IPS-18c (cell line): ENCODE measurements around the gene RIOX2.
"Not testable (repeated sequence)": the region's sequence is repeated elsewhere in the genome, so short reads cannot be mapped to it uniquely, and the experiment has no call there.

Experiments
- H3K4me3 ChIP-seq: 2 replicates; pipeline ENCODE4 v1.7.0; 2013; ENCODE audit warnings: low read depth, mild to moderate bottlenecking, low read length, moderate library complexity; ENCODE audit not compliant: insufficient read depth
- H3K9me3 ChIP-seq: one replicate; pipeline ENCODE4 v1.6.1; 2013; ENCODE audit warnings: mild to moderate bottlenecking, low read length, moderate library complexity; ENCODE audit not compliant: control insufficient read depth, insufficient read depth

RIOX2 gene

DNA sequence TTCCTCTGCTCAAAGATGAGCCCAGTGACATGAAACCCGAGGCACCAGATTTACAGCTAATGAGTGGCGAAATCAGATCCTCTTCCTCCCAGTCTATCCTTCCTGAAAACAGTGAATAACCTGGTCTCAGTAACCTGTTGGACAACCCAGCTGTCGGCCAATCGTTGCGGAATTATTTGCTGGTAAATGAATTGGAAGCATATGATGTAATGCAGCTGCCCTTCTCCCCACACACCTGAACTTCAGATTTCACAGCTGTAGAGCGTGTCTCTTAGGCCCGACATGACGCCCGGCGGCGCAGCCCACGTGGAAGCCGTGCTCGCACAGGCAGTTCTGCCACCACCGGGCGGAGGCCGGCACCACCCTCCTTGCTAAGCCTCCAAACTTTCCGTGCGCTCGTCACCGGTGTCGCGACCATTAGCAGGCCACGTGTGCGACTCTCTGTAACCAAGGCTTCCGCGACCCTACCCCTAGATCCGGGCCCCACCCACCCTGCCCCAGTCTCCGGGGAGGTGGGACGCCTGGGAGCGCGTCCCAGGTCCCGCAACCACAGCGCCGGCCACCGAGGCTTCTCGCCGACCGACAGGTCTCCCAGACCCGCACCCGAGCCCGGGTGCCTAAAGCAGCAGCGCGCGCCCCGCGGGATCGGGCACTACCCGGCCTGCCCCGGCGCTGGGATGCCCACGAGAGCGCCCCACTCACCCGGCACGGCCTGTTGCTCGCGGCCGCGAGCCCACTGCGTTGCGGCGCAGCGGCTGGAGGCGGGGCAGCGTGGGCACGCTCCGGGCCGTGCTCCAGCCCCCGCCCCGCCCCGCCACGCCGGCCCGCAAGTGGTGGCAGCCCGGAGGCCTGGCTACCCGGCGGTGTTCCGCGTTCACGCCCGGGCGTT lies at the start of gene RIOX2:
Gene RIOX2, minus strand, starts transcription at position 753 of the 889 bp plus-strand sequence. CDS start 4,838 bp downstream, outside the sequence.
- Histone ChIP-seq H3K4me3 (peak within 1 kb of the TSS; percentile 53), H3K9me3 (no peaks in the 10 kb centered on the region)

DNA sequence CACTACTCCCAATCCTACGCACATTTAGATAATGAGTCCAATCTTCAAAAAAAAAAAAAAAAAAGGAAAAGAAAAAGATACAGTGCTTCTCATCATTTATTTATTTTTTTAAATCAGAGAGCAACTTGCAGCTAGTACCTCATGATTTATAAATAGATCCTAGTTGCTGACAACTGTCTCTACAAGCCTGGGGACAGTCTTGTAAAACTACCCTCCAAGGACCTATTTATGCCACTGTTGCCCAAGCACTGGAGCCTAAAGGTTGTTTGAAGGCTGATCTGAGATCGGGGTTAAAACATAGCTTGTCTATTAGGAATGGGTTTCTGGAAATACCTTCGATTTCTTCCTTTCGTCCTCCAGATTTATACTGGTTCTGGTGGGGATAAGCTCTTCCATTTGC lies 48.2 kb upstream of the RIOX2 start:
- Histone ChIP-seq H3K4me3 (no peak overlapping the region), H3K9me3 (no peaks in the 10 kb centered on the region)

DNA sequence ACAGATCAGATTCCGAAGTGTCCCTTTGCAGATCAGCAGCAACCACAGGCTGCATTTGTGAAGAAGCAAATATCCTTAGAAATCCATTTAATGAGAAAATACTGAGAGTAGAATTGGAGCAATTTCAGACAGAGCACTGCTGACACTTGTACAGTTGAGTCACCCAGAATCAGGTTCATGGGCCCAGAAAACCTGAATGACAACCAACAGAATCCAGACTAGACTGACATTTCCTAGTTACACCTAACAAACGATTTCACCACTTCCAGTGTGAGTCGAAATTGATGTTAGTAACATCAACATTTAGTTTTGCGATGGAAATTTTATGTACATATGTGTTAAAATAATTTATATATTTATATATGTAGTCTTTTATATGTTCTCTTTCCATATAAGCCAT lies 46.1 kb upstream of the RIOX2 start:
- no peak overlapping the region for H3K4me3 ChIP-seq
- no peaks in the 10 kb centered on the region for H3K9me3 ChIP-seq

DNA sequence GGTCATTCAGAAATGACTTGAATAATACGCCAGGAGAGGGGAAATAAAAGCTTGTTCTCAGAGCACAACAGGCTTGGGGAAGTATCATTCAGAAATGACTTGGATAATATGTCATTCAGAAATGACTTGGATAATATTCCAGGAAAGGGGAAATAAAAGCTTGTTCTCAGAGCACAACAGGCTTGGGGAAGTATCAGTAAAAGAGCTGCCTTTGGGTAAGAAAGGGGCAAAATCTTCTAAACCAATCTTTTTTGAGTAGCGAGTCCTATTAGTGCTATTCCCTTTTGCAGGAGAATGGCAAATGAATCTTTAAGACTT lies 42.0 kb upstream of the RIOX2 start:
- no peak overlapping the region for H3K4me3 ChIP-seq
- H3K9me3 ChIP-seq, result no peaks in the 10 kb centered on the region

DNA sequence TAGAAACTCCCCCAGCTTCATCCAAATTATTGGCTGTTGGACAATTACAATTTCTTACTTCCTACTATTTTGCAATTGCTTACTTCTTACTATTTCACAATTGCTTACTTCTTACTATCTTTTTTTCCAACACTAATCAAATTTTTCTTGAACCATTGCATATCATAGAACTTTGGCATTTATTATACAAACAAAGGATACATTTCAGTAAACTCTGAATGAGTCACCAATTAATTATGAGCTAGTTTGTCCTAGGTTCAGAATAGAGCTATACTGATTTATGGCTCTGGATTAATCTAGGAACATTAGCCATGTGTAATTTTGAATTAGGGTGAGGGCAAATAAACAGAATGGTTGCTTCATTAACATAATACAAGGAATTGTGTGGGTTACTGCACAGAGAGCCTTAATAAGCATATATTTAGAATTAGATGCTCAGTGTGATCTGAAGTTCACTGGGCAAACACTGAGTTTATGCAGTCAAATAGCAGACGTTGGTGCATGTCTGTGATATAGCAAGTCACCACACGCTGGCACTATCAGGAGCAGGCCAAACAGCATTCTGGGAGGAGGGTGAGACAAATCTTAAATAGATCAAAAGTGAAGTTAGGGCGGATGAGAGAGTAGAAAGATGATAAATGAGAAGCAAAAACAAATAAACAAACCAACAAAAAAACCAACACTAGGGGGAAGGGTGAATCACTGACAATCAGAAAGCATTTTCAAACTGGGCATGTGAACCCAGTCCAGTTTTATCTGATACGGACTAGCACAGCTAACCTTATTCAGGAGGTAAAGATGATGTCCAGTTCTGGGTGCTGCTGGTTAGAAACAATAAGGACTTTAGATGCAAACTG lies 41.4 kb upstream of the RIOX2 start:
- Histone ChIP-seq H3K9me3 (no peaks in the 10 kb centered on the region), H3K4me3 (no peak overlapping the region)

DNA sequence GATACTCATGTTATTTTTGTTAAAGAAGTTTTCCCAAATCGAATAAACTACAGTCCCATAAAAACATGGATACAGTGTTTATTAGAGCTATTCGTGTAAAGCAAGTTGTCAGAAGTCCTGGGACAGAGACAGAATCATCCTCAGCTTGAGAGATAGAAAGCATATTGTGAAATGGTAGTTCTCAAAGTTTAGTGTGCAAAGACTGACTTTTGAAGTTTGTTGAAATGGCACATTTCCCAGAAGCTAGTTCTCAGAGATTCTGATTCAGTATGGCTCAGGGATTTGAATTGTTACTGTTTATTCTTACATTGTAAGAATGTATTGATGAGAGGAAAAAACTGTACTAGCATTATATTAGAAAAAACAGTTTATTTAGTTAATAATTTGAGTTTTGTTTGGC lies 40.7 kb upstream of the RIOX2 start:
- Histone ChIP-seq H3K9me3 (no peaks in the 10 kb centered on the region), H3K4me3 (no peak overlapping the region)

DNA sequence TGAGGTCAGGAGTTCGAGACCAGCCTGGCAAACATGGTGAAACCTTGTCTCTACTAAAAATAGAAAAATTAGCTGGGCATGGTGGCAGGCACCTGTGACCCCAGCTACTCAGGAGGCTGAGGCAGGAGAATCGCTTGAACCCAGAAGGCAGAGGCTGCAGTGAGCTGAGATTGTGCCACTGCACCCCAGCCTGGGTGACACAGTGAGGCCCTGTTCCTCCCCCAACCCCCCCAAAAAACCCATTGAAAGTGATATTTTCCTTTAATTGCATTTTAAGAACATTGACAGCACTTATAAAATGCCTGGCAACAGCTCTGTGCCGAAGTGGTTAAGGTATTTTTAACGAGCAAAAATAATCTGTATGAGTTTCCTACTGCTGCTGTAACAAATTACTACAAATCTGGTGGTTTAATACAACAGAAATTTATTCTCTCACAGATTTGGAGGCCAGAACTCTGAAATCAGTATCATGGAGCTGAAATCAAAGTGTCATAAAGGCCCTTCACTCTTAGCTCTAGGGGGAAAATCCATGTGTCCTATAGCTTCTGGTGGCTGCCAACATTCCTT lies 38.7 kb upstream of the RIOX2 start:
- not testable (repeated sequence) for H3K9me3 ChIP-seq, H3K4me3 ChIP-seq

DNA sequence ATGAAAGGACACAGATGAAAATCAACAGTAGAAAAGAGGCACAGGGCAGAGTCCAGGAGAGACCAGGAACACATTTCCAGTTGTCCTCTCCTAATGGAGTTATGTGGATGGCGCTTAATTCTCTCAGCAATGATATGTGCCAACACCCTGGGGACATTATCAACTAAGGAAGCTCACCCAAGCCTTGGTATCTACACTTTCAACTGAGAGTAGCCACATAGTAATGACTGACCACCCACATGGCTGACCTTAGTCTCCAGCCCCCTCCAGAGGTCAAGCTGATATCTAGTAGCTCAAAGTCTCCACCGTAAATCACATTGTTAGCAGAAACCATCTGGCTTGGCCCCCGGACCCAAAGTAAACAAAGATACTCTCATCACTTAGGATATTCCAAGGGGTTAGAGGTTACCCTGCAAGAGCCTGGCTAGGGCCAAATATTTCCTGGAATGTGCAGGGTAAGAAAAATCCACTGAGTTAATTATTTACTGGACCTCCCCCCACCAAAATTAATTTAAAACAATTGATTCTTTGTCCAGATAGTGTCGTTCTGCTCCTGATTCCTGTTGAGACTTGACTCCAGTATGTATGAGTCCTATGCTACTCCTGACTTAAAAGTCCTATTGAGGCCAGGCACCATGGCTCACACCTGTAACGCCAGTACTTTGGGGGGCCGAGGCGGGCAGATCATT lies 38.1 kb upstream of the RIOX2 start:
- H3K4me3 ChIP-seq, result no peak overlapping the region
- no peaks in the 10 kb centered on the region for H3K9me3 ChIP-seq

DNA sequence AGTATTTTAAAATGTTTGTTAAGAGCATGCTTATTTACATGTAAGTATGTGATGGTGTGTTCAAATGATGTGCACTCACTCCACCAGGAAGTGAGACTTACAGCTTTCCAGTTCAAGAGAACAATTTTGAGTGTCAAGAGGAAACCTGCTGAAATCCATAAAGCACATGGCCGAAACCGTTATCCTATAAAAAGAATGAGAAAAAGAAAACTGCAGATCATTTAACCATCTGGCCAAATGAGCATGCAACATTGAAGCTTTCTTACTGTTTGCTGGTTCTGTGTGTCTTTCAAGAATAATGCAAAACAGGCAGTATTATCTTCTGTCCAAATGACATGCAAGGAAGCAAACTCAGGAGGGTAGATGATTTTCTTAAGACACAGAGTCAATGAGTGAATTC lies 36.6 kb upstream of the RIOX2 start:
- Histone ChIP-seq H3K9me3 (no peaks in the 10 kb centered on the region), H3K4me3 (no peak overlapping the region)

DNA sequence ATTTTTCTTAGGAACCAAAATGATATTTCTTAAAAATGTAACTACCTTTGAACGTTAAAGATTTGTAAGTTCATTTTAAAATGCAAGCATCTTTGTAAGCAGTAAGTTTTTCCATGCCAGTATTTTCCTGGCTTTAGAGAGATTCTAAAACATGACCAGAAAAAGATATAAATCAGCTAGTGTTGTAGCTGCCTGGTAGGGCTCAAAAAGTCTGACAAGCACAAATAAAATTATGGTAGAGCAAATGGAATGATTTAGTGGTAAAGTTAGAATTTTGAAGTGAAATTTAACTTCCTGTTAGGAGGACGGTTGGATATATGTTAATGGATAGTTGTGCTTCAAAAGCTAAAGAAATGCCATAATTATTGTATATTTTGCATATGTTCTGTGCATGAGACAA lies 33.2 kb upstream of the RIOX2 start:
- H3K4me3 ChIP-seq, result no peak overlapping the region

DNA sequence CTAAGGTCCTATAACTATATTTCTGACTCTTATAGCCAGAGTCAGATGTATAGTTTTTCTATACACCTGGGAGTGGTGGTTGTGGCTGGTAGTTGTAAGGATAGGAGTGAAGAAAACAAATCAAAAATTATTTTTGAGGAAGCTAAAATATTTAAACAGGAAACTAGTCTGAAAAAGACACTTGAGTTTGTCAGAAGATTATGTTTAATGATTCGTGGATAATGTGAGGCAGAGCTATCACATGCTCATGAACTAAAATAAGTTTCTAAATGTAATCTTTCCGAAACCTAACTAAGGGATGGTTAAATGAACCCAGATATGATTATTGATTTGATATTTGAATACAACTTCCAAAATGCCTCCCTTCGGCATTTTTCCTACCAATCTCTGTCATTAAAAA lies 32.5 kb upstream of the RIOX2 start:
- H3K4me3 ChIP-seq, result no peak overlapping the region
- H3K9me3 ChIP-seq, result no peaks in the 10 kb centered on the region

More for the DNA sequence above, 33.2 kb upstream of the RIOX2 start:
- H3K9me3 ChIP-seq, result no peaks in the 10 kb centered on the region

DNA sequence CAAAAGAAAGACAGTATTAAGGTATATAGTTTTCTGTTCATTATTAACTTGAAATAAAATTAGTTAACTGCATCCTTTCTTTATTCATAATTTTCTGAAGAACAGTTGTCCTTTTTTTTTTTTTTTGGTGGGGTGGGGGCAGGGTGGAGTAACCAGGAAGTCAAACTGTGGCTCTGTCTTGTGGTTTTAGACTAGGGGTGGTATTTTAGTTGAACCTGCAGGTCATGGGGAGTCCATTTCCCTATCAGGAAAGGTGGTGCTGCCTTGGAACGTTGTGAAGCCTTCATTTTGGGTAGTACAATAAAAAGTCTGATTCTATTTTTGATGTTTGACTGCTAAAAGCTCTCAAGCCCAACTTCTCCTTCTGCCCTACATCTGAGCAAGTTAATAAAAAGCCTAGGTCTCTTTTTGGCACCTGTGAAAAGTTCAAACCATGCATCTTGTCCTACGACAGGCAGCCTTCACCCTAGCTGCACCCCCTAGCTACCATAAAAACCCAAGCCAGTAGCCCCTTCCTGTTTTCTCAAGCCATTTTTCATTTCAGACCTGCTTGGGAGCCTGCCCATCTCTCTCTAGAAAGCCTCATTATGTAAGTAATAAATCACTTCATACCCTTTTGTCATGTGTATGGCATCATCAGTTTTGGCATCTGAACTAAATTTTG lies 31.2 kb upstream of the RIOX2 start:
- H3K4me3 ChIP-seq, result no peak overlapping the region

DNA sequence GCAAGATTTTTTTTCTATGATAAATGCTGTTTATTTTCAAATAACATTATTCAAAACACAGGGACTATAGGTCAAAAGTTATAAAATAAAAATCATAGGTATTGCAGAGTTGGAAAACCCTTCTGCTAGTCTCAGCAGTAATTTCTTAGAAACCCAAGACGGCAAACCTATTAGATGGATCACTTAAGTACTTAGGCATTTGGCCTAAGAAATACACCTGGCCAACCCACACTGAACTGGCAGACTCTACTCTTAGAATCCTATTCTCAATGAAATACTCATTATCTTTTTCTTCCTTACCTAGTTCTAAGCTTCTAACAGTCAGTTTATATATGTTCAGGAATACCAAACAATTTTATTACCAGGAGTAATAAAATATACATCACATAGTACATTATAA lies 30.5 kb upstream of the RIOX2 start:
- Histone ChIP-seq H3K4me3 (no peak overlapping the region), H3K9me3 (no peaks in the 10 kb centered on the region)

More for the DNA sequence above, 31.2 kb upstream of the RIOX2 start:
- no peaks in the 10 kb centered on the region for H3K9me3 ChIP-seq

DNA sequence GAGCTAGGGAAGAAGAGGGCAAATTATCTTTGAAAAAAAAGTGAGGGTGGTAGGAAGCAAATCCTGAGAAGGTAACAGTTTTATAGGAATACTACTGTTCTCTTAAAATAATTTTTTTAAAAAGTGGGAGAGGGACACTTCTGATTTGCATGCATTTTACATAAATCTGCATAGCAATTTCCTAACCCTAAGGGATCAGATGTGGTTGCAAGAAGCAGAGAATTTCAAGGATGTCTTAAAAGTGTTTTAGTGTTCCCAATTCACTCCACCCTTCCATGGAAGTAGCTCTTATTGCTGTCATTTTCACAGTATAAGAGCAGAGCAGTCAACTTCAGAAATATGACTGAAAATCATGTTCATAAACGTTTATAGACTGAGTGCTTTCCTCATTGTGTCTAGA lies 27.8 kb upstream of the RIOX2 start:
- H3K9me3 ChIP-seq, result no peaks in the 10 kb centered on the region
- H3K4me3 ChIP-seq, result no peak overlapping the region

DNA sequence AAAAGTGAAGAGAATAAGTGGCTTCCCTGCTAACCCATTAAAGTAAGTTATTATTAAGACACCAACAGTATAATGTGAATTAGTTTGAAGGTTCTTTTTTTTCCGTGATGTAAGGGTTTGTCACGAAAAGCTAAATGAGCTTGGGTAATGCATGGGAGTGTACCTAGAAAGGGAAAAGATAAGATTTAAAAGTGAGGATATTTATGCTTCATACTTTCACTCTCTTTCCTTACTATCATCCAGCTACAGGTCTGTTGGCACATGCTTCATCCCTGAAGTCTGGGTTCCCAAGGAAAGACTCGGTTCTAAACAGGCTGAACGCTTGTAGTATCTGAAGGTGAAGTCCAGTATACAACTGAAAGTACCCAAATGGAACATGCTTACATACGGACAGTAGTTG lies 26.9 kb upstream of the RIOX2 start:
- no peak overlapping the region for H3K4me3 ChIP-seq
- no peaks in the 10 kb centered on the region for H3K9me3 ChIP-seq

DNA sequence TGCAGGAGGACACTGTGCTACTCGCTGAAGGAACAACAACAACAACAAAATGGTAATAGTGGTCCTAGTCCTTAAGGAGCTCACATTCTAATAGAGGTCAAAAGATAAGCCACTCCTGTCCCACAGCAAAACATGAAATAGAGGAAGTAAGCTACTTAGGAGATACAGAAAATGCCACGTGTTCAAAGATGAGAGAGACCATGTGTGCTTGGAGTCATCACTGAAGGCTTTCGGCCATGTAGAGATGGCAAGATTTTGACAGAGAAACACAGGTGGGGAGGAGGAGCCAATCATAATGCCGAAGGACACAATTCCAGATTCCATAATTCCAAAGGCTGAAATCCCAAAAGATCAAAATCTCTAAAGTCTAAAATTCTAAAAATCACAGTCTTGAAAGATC lies 24.8 kb upstream of the RIOX2 start:
- H3K4me3 ChIP-seq, result no peak overlapping the region
- no peaks in the 10 kb centered on the region for H3K9me3 ChIP-seq

DNA sequence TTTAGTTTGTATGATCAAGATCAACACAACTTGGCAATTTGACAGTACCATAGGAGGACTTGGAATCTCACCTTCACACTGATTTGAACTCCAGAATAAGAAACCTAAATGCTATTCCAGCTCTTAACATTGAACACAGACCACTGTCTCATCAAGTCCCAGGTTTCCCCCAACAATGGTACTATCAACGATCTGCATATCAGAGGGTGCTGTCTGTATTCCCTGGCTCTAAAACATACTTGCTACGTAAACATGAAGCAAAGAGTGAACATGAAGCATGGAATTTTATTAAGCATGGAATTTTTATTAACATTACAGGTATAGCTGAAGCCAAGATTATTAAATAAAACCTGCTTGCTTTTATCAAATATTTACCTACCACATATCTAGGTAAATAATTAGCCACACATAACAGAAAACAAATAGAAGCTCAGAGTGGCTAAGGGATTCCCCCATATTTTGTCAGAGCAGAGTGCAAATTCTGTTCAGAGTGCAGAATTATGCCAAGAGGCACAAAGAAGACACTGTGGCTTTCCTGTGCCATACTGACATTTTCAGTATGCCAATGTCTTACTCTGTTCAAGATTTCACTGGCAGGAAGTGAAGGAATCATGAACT lies 22.2 kb upstream of the RIOX2 start:
- H3K4me3 ChIP-seq, result no peak overlapping the region
- no peaks in the 10 kb centered on the region for H3K9me3 ChIP-seq
